Left renal pelvis (tissue), 4 donors: ENCODE measurements around the gene INPP1. TPM values are rescaled to one million over a fixed set of nuclear protein-coding genes. Genes with fewer than 3 reads are reported as not detected.
A peak's percentile ranks its signal among the peaks of the same experiment; 100 is the strongest.
"Not testable (repeated sequence)": the region's sequence is repeated elsewhere in the genome, so short reads cannot be mapped to it uniquely, and the experiment has no call there.

Experiments
- DNase-seq, 4 donors: peaks; one replicate each; pipeline ENCODE4 v3.0.0-alpha.2; 2013; ENCODE audit warnings: low read depth in 4 of 4, low spot score in 3 of 4
- polyA plus RNA-seq, 4 donors: library from polyadenylated mRNA; unstranded; fragments of 120-200 nt; gene quantifications; one replicate each; pipeline ENCODE4 v1.2.1, GENCODE V29; 2013; ENCODE audit not compliant: insufficient read length in 4 of 4

INPP1 gene
- 10 to 100 TPM; 13.4 to 23.6 (median 16.0) TPM for polyA plus RNA-seq

GRCh38 chr2:190343536-190344275 is at the start of gene INPP1:
Gene INPP1 (plus strand): TSS chr2:190343589. CDS start chr2:190360103, 16,514 bp downstream.
- DNase-seq: peak in 1 of 4 donors; percentile 27

- DNase-seq: not testable (repeated sequence)
Measured at GRCh38 chr2:190297880-190298279, 45.5 kb upstream of the INPP1 start.

GRCh38 chr2:190301032-190301431 is 42.4 kb upstream of the INPP1 start:
- no peak for DNase-seq

- no peak for DNase-seq
Measured at GRCh38 chr2:190302052-190302451, 41.3 kb upstream of the INPP1 start.

- no peak for DNase-seq
Measured at GRCh38 chr2:190303647-190304046, 39.7 kb upstream of the INPP1 start.

- DNase-seq: no peak
Measured at GRCh38 chr2:190304404-190304803, 39.0 kb upstream of the INPP1 start.

GRCh38 chr2:190308031-190308430 is 35.4 kb upstream of the INPP1 start:
- no peak for DNase-seq

- no peak for DNase-seq
Measured at GRCh38 chr2:190311893-190312634, 31.3 kb upstream of the INPP1 start.

- DNase-seq: not testable (repeated sequence)
Measured at GRCh38 chr2:190312635-190313025, 30.8 kb upstream of the INPP1 start.

- DNase-seq: no peak
Measured at GRCh38 chr2:190313880-190314279, 29.5 kb upstream of the INPP1 start.

- DNase-seq: no peak
Measured at GRCh38 chr2:190315273-190315672, 28.1 kb upstream of the INPP1 start.

GRCh38 chr2:190318514-190318913 is 24.9 kb upstream of the INPP1 start:
- DNase-seq: no peak

GRCh38 chr2:190318931-190319554 is 24.3 kb upstream of the INPP1 start:
- DNase-seq: peak in 2 of 4 donors; percentile 35 to 39

GRCh38 chr2:190319555-190320498 is 23.6 kb upstream of the INPP1 start, which contains the start of gene HIBCH:
Gene HIBCH (minus strand): TSS chr2:190319826. CDS start chr2:190319750, 76 bp downstream.
- peak; percentile 94 to 98 (median 98) for DNase-seq

GRCh38 chr2:190320696-190321095 is 22.7 kb upstream of the INPP1 start:
- DNase-seq: no peak

GRCh38 chr2:190323406-190323805 is 20.0 kb upstream of the INPP1 start:
- no peak for DNase-seq

- DNase-seq: no peak
Measured at GRCh38 chr2:190325588-190325987, 17.8 kb upstream of the INPP1 start.

- DNase-seq: no peak
Measured at GRCh38 chr2:190327867-190328572, 15.4 kb upstream of the INPP1 start.

GRCh38 chr2:190328573-190329147 is 14.7 kb upstream of the INPP1 start:
- DNase-seq: no peak
